CD4-positive, alpha-beta T cell (primary cell): ENCODE data around the gene LASP1NB.

Source experiments
- ATAC-seq: fragments of 200-7000 bp; cut with Tn5 transposase; one replicate; pipeline ENCODE4 v1.10.0; 2022; ENCODE audit warnings: mild to moderate bottlenecking; ENCODE audit not compliant: poor library complexity
- CTCF ChIA-PET: fragments of 350-600 bp; sonication (Branson Sonifier 250); formaldehyde crosslinking; loops from one replicate; lab custom pipeline; 2021; ENCODE audit warnings: antibody characterized with exemption, inconsistent platforms; lab: Charles Lee
- POLR2A ChIA-PET: fragments of 350-600 bp; sonication (Branson Sonifier 250); formaldehyde crosslinking; loops from one replicate; lab custom pipeline; 2021; ENCODE audit warnings: antibody characterized with exemption, inconsistent platforms; lab: Charles Lee
- DNase-seq, 14 experiments: peaks; one replicate each; pipeline ENCODE4 v3.0.0-alpha.2; 2013 to 2020; ENCODE audit warnings: mixed read lengths in 2 of 14
- H3K27ac ChIP-seq, 2 donors: one replicate each; pipeline versions ENCODE4 v1.5.1 to v1.7.0; 2013; ENCODE audit warnings: low read length in 2 of 2, low read depth in 1 of 2, mild to moderate bottlenecking in 1 of 2
- H3K27me3 ChIP-seq, 2 experiments: 1 replicate in 1 of 2; 2 replicates in 1 of 2; pipeline versions ENCODE4 v1.6.1 to v1.7.0; 2013; ENCODE audit warnings: low read length in 2 of 2, control low read depth in 1 of 2, mild to moderate bottlenecking in 1 of 2, moderate library complexity in 1 of 2; ENCODE audit not compliant: insufficient read depth in 2 of 2, control insufficient read depth in 1 of 2
- H3K36me3 ChIP-seq: one replicate; pipeline ENCODE4 v1.6.1; 2013; ENCODE audit warnings: low read length, control low read depth; ENCODE audit not compliant: insufficient read depth
- H3K4me1 ChIP-seq: one replicate; pipeline ENCODE4 v1.6.1; 2013; ENCODE audit warnings: low read length, control low read depth; ENCODE audit not compliant: insufficient read depth
- H3K4me3 ChIP-seq: one replicate; pipeline ENCODE4 v1.5.1; 2013; ENCODE audit warnings: mild to moderate bottlenecking, low read length, moderate library complexity
- H3K9me3 ChIP-seq, 2 experiments: 1 replicate in 1 of 2; 2 replicates in 1 of 2; pipeline versions ENCODE4 v1.6.1 to v1.7.0; 2013; ENCODE audit warnings: low read length in 2 of 2, mild to moderate bottlenecking in 2 of 2, control low read depth in 1 of 2, moderate library complexity in 1 of 2; ENCODE audit not compliant: control insufficient read depth in 1 of 2, insufficient read depth in 1 of 2
- H3K27ac Mint-ChIP-seq: one replicate; pipeline ENCODE4 v1.8.0; 2020; ENCODE audit warnings: mixed read lengths
- H3K27me3 Mint-ChIP-seq: one replicate; pipeline ENCODE4 v1.8.0; 2021; ENCODE audit warnings: mixed read lengths
- H3K36me3 Mint-ChIP-seq: one replicate; pipeline ENCODE4 v1.8.0; 2021; ENCODE audit warnings: low read depth, mixed read lengths
- H3K4me1 Mint-ChIP-seq: one replicate; pipeline ENCODE4 v1.8.0; 2021; ENCODE audit warnings: low read depth, mixed read lengths
- H3K4me3 Mint-ChIP-seq: one replicate; pipeline ENCODE4 v1.8.0; 2020; ENCODE audit warnings: mild to moderate bottlenecking, mixed read lengths
- H3K9me3 Mint-ChIP-seq: one replicate; pipeline ENCODE4 v1.8.0; 2020; ENCODE audit warnings: mixed read lengths
- CTCF ChIP-seq: fragments of 200-600 bp; IDR thresholded peaks from one replicate; pipeline ENCODE4 v1.8.0; 2022; ENCODE audit warnings: antibody characterized with exemption, mild to moderate bottlenecking
- intact Hi-C, 2 experiments: fragments of 100-400 bp; cut with DNase I in 1 of 2; cut with micrococcal nuclease in 1 of 2; formaldehyde crosslinking; loops; one replicate each; pipeline versions ENCODE4 v1.15.1 to v1.9.0; 2023 to 2025; cut with DNase I, micrococcal nuclease

Gene LASP1NB

GRCh38 chr17:38893607-38894006 lies 31.8 kb upstream of the LASP1NB start:
- Histone ChIP-seq H3K27ac (peak overlapping the region; percentile 37 to 65), H3K4me1 (peaks cover 96% of the 10 kb centered on the region), H3K9me3 (no peaks in the 10 kb centered on the region), H3K4me3 (no peak overlapping the region), H3K36me3 (peaks cover 69% of the 10 kb centered on the region), H3K27me3 (no peaks in the 10 kb centered on the region)
- peak in 3 of 14 experiments; percentile 41 to 54 (median 53) for DNase-seq
- Mint-ChIP-seq H3K27me3 (no peaks in the 10 kb centered on the region), H3K9me3 (no peaks in the 10 kb centered on the region), H3K4me1 (peaks cover 88% of the 10 kb centered on the region), H3K27ac (peak overlapping the region; percentile 89), H3K36me3 (peaks cover 65% of the 10 kb centered on the region), H3K4me3 (no peak overlapping the region)
- no peak for ATAC-seq
- intact Hi-C loops: no loop called here
- CTCF ChIA-PET: interaction anchor here (0.8 to 1.9 kb wide), 3 partner anchors 22 to 281 kb away, joined by 3 to 6 read pairs (median 3); no protein-coding TSS in a partner anchor
- POLR2A ChIA-PET: interaction anchor here (0.6 to 4.5 kb wide), 5 partner anchors 9 to 40 kb away, joined by 3 to 56 read pairs (median 6); partner anchors contain the start of gene LASP1
- no peak for TF ChIP-seq CTCF

GRCh38 chr17:38894276-38894675 lies 31.1 kb upstream of the LASP1NB start:
- POLR2A ChIA-PET: interaction anchor here (0.6 to 4.5 kb wide), 5 partner anchors 10 to 66 kb away, joined by 3 to 56 read pairs (median 6); partner anchors contain the start of gene LASP1
- H3K9me3 Mint-ChIP-seq: no peaks in the 10 kb centered on the region
- Histone ChIP-seq H3K9me3 (no peaks in the 10 kb centered on the region), H3K4me1 (peaks cover 96% of the 10 kb centered on the region), H3K27ac (peak overlapping the region; percentile 37 to 65), H3K27me3 (no peaks in the 10 kb centered on the region), H3K36me3 (peaks cover 65% of the 10 kb centered on the region), H3K4me3 (no peak overlapping the region)
- CTCF ChIA-PET: interaction anchor here (0.6 to 1.9 kb wide), 3 partner anchors 13 to 281 kb away, joined by 3 to 6 read pairs (median 3); no protein-coding TSS in a partner anchor
- TF ChIP-seq CTCF: no peak
- peak overlapping the region; percentile 89 for H3K27ac Mint-ChIP-seq
- intact Hi-C loops: no loop called here
- ATAC-seq (no peak), DNase-seq (no peak)
- H3K4me1 Mint-ChIP-seq: peaks cover 88% of the 10 kb centered on the region
- H3K36me3 Mint-ChIP-seq: peaks cover 63% of the 10 kb centered on the region
- H3K27me3 Mint-ChIP-seq: no peaks in the 10 kb centered on the region
- peak overlapping the region; percentile 7 for H3K4me3 Mint-ChIP-seq

GRCh38 chr17:38896346-38896954 lies 29.0 kb upstream of the LASP1NB start:
- H3K4me3 ChIP-seq: no peak overlapping the region
- Mint-ChIP-seq H3K27me3 (no peaks in the 10 kb centered on the region), H3K4me1 (peaks cover 83% of the 10 kb centered on the region), H3K36me3 (peaks cover 62% of the 10 kb centered on the region), H3K4me3 (no peak overlapping the region), H3K9me3 (no peaks in the 10 kb centered on the region), H3K27ac (peak overlapping the region; percentile 94)
- H3K27ac ChIP-seq: peak overlapping the region; percentile 90 to 94
- H3K9me3 ChIP-seq: no peaks in the 10 kb centered on the region
- DNase-seq (no peak), ATAC-seq (no peak)
- H3K4me1 ChIP-seq: peaks cover 96% of the 10 kb centered on the region
- peaks cover 57% of the 10 kb centered on the region for H3K36me3 ChIP-seq
- no peaks in the 10 kb centered on the region for H3K27me3 ChIP-seq
- POLR2A ChIA-PET: interaction anchor here (3.6 to 4.5 kb wide), 3 partner anchors 12 to 43 kb away, joined by 29 to 54 read pairs (median 37); partner anchors contain the start of genes LASP1 and RPL23
- intact Hi-C loops: loop anchor here in 1 of 2 experiments (5.0 kb wide), 1 partner anchor 44 kb away; the partner anchor contains the start of gene RPL23
- no peak for TF ChIP-seq CTCF
- CTCF ChIA-PET: interaction anchor here (1.2 kb wide), 1 partner anchor 28 kb away, joined by 4 read pairs; no protein-coding TSS in a partner anchor
